Kidney capillary endothelial cell (primary cell): ENCODE data around the gene OSTM1.
"Not testable (repeated sequence)": the region's sequence is repeated elsewhere in the genome, so short reads cannot be mapped to it uniquely, and the experiment has no call there.

Experiments
- DNase-seq: peaks from one replicate; pipeline ENCODE4 v3.0.0-alpha.2; 2018; ENCODE audit warnings: low spot score

Gene OSTM1

DNA sequence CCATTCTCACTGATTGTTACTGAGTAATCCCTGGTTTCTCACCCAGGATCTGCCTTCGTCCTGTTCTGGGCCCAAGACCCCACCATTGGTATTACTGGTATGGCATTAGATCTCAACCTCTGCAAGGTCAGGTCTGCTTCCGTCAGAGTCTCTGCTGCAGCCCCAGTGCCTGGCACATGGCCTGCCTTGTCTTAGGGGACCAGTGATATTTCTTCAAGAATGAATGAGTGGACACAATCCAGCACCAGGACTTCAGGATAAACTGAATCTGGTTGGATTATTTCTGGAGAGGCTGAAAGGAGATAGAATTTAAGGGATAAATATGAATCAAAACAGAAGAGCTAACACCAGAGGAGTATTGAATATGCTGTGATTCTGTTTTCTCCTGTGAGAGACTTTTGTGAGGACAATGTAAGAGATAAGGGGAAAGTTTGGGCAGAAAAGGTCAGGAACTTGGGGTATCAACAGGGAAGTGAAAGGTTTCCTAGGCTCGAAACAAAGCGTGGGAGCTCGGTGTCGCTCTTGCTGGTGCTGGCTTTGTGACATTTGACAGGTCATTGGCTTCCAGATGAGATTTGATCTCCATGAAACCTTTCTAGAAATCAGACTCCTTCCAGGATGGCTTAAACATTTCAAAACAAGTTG lies 53.9 kb downstream of the OSTM1 start:
- DNase-seq = no peak

DNA sequence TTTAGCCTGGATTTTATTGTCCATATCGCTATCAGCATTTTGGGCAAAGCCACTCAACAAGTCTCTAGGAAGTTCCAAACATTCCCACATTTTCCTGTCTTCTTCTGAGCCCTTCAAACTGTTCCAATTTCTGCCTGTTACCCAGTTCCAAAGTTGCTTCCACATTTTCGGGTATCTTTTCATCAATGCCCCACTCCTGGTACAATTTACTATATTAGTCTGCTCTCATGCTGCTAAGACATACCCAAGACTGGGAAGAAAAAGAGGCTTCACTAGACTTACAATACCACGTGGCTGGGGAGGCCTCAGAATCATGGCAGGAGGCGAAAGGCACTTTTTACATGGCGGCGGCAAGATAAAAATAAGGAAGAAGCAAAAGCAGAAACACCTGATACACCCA lies 58.3 kb downstream of the OSTM1 start:
- DNase-seq = not testable (repeated sequence)

DNA sequence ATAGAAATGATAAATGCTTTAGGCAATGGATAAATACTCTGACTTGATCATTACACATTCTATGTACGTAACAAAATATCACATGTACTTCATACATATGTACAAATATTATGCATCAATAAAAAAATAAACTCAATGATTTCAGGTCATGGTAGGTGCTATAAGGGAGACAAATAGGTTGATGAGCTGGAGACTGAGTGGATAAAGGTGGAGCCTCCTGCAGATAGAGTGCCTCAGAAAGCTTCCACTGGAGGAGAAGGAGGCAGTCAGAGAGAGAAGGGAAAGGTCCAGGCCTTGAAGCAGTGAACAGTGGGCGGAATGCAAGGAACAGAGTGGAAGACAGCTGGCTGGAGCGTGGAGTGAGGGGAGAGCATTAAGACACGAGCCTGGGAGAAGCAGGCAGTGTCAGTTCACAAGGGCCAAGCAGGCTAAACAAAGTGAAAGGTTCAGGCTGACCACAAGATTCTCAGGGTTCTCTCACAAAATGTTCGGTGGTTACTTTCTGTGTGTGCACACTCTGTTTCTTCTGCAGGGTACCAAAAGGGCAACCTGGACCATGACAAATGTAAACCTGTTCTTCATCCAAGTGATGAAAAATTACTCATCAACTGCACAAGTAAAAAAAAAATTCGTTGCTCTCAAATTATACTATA lies 60.6 kb downstream of the OSTM1 start:
- no peak for DNase-seq

DNA sequence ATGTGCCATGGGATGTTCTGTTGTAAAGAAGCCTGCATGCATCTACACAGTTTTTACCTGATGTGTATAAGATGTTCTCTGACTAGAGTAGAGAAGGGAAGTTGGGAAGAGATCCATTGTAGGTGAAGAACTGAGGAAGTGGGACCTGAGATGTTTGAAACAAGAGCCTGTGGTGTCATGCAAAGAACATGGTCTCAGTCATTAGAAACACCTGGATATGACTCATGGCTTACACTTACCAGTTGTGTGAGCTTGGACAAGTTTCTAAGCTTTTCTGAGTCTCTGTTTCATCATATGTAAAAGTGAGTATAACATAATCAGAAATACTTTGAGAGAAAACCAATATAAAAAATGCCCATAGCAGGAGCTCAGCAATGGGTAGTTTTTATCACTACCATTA lies 64.6 kb downstream of the OSTM1 start:
- DNase-seq = no peak

DNA sequence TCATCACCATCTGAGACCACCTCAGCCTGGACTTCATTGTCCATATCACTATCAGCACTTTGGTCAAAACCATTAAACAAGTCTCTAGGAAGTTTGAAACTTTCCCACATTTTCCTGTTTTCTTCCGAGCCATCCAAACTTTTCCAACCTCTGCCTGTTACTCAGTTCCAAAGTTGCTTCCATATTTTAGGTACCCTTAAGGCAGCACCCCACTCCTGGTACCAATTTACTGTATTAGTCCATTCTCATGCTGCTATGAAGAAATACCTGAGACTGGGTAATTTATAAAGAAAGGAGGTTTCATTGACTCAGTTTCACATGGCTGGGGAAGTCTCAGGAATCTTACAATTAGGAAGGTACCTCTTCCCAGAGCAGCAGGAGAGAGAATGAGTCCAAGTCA lies 65.3 kb downstream of the OSTM1 start:
- DNase-seq = not testable (repeated sequence)

DNA sequence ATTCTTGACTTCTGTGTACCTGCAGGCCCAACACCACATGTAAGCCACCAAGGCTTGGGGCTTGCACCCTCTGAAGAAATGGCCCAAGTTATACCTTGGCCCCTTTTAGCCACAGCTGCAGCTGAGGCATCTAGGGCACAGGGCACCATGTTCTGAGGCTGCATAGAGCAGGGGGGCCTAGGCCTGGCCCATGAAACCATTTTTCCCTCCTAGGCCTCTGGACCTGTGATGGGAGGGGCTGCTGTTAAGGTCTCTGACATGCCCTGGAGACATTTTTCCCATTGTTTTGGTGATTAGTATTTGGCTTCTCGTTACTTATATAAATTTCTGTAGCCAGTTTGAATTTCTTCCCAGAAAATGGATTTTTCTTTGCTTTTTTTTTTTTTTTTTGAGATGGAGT lies 66.2 kb downstream of the OSTM1 start:
- no peak for DNase-seq

DNA sequence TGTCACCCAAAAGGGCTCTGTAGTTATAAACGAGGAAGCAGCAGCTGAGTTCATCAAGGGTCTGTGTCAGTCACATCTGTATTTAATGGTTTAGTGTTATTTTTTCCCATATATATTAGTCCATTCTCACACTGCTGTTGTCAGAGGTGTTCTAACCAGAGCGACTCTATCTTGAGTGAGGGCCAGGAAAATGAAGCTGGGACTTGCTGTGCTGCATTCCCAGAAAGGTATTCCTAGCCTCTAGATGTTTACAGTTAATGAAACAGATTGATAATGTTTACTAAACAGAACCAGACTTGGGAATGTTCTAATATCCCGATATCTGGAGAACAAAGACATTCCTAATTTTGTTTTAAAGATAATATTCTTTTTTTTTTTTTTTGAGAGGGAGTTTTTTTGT lies 68.6 kb downstream of the OSTM1 start:
- DNase-seq = no peak

DNA sequence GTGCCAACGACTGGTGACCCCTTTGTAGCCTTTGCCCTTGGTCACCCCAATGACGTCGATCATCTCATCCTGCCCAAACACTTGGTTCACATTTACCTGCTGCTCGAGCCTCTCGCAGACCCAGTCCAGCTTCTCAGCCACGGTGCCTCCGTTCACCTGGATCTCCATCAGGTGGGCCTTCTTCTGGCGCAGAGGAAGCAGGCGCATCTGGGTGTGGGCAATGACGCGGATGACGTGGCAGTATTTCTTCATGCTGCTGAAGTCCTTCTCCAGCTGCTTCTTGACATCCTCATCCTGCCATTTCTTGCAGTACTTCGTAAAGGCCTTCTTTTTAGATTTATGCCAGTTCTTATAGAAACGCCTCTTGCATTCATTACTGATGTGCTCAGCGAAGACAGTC lies 69.7 kb downstream of the OSTM1 start:
- no peak for DNase-seq

DNA sequence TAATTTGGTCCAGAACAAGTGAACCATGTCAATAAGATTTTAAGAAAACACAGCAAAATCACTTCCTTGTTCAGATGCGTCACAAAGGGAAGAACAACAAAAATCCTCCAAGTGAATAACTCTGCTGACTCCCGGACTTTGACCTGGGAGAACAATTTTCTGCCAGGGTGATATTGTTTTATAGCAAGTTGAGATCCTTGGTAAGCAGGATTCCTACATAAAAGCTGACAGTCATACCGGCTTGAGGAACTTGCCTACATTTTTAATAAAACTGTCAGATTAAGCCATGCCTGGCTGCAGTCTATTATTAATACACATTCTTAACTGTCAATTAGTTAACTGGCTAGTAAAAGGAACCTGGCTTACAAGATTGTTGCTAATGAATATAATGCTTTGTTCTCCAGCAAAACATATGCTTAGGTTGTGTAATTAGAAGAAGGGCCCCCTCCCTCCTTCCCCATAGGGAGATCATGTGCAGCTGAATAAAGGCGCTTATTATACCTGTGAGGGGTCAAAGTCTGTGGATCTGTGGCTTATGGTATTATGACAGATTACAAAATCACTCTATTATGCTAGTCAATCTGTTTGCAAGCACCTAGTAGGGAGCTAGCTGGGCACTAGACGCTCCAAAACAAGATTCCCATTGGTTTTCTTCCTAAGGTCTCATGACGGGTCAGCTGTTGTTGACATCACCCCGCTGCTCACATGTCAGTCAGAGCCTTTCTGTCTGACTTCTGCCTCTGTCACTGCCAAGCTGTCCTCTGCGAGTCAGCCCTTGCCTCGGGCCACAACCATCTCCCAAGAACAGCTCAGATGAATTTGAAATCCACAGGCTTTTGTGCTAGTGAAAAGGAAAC lies 71.9 kb downstream of the OSTM1 start:
- DNase-seq = peak; percentile 5

DNA sequence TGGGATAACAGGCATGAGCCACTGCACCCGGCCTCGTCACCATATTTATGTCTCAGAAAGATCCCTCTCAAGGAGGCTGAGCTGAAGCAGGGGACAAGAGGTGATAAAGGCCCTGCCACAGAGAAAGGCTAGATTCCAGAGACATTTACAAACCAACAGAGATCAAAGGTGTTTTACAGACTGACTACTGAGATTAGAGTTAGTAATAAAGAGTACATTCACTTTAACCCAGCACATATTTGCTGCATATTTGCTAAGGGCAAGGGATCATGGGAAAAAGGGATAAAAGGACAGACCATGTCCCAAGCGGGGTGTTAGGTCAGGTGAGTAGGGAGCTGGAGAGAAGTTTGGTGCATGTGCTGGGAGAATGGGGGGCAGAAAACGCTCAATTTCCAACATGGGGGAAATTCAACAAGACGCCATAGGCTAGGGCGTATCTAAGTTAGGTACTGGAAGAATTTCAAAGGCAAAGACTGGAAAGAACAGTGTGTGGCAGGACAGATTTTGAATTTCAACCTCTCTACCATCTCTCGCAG lies 72.8 kb downstream of the OSTM1 start:
- DNase-seq = no peak

DNA sequence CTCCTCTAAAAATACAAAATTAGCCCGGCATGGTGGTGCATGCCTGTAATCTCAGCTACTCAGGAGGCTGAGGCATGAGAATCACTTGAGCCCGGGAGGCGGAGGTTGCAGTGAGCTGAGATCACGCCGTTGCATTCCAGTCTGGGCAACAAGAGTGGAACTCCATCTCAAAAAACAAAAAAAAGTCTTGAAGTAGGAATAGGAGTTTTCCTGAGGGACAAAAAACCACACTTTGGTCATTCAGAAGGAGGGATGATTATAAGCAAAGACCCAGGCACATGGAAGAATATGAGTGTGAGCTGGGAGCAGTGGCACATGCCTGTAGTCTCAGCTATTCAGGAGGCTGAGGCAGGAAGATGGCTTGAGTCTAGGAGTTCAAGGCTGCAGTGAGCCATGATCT lies 74.3 kb downstream of the OSTM1 start:
- not testable (repeated sequence) for DNase-seq

DNA sequence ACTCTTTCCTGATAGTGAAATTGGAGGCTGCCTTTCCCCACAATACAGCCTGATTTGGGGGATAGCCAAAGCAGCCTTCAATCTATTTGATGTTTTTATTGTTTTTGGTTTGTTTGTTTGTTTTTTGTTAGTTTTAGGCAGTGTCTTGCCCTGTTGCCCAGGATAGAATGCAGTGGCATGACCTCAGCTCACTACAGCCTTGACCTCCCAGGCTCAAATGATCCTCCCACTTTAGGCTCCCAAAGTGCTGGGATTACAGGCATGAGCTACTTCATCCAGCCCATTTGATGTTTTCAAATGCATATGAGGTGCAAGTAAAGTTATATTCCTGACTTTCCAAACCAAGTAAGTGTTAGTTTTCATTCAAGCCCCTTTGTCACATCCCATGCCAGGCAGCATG lies 75.2 kb downstream of the OSTM1 start:
- no peak for DNase-seq

DNA sequence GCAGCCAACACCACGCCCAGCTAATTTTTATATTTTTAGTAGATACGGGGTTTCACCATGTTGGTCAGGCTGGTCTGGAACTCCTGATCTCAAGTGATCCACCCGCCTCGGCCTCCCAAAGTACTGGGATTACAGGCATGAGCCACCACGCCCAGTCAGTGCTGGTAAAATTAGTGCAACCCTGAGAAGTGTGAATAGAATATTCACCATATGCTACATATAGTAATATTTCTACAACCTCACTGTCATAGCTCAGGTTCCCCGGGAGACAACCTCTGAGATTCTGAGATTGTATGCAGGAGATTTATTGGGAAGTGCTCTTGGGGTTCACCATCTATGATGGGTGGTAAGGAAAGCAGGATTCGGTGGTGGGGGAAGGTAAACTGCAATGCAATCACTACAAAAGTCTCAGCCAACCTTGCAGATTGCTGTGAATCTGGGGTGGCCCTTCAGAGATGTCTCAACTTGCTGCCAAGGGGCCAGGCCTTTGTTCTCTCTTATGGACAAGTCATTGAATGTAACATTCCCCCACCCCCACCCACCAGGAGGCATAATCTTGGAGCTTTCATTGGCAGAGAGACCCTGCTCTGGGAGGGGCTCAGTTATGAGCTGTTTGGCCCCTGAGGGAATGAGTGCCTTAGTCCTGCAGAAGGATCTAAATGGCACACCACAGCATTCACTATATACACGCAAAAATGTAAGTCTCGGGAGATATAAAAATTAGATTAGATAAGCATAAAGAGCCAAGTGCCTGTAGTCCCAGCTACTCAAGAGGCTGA lies 82.6 kb downstream of the OSTM1 start:
- no peak for DNase-seq
